Urothelium cell line (cell line): ENCODE measurements around the gene UBXN1.
"Not testable (repeated sequence)": the region's sequence is repeated elsewhere in the genome, so short reads cannot be mapped to it uniquely, and the experiment has no call there.

ENCODE experiments used
- DNase-seq: peaks from one replicate; pipeline ENCODE4 v3.0.0; 2011; ENCODE audit warnings: low spot score, mixed read lengths
- FAIRE-seq: peaks from 2 replicates; lab custom pipeline; 2011; peaks lifted over from hg19 to GRCh38; lab: Jason Lieb, UNC

Gene UBXN1

GRCh38 chr11:62676698-62677097, 2.2 kb downstream of the UBXN1 start:
- FAIRE-seq (no peak), DNase-seq (no peak)

- not testable (repeated sequence) for DNase-seq, FAIRE-seq
These were observed 3.5 kb downstream of the UBXN1 start for GRCh38 chr11:62675415-62675814.

- DNase-seq (no peak), FAIRE-seq (no peak)
These were observed 5.7 kb downstream of the UBXN1 start for GRCh38 chr11:62673196-62673525.

GRCh38 chr11:62671608-62672389, 7.1 kb downstream of the UBXN1 start, which contains the start of the genes LBHD1 and UQCC3:
LBHD1 (minus strand) TSS chr11:62672267; CDS start chr11:62670031, 2,236 bp downstream.
UQCC3 (plus strand) TSS chr11:62671673; CDS start chr11:62671746, 73 bp downstream.
- DNase-seq (peak; percentile 80), FAIRE-seq (no peak)

- FAIRE-seq = no peak
- DNase-seq = no peak
These were observed 7.7 kb downstream of the UBXN1 start for GRCh38 chr11:62671236-62671607.

GRCh38 chr11:62669420-62670161, 9.3 kb downstream of the UBXN1 start:
- no peak for FAIRE-seq
- no peak for DNase-seq

- FAIRE-seq = no peak
- no peak for DNase-seq
These were observed 11.4 kb downstream of the UBXN1 start for GRCh38 chr11:62667460-62667859.

- no peak for FAIRE-seq
- no peak for DNase-seq
These were observed 12.5 kb downstream of the UBXN1 start for GRCh38 chr11:62666259-62666926.

- FAIRE-seq = no peak
These were observed 13.1 kb downstream of the UBXN1 start for GRCh38 chr11:62665599-62666258.

GRCh38 chr11:62665075-62665598, 13.7 kb downstream of the UBXN1 start, which contains the start of the genes C11orf98 and CSKMT:
C11orf98 (minus strand) TSS chr11:62665210; CDS start chr11:62665169, 41 bp downstream.
CSKMT (plus strand) TSS chr11:62665312; CDS start chr11:62665880, 568 bp downstream.
- FAIRE-seq (no peak), DNase-seq (peak; percentile 96)

More at GRCh38 chr11:62665599-62666258, 13.1 kb downstream of the UBXN1 start:
- DNase-seq = no peak

GRCh38 chr11:62664405-62665074, 14.3 kb downstream of the UBXN1 start:
- no peak for FAIRE-seq
- peak; percentile 57 for DNase-seq

GRCh38 chr11:62656796-62657429, 22.0 kb downstream of the UBXN1 start:
- FAIRE-seq = no peak

GRCh38 chr11:62654297-62654696, 24.6 kb downstream of the UBXN1 start:
- DNase-seq (no peak), FAIRE-seq (no peak)

More at GRCh38 chr11:62656796-62657429, 22.0 kb downstream of the UBXN1 start:
- no peak for DNase-seq

- DNase-seq (no peak), FAIRE-seq (no peak)
These were observed 26.5 kb downstream of the UBXN1 start for GRCh38 chr11:62652161-62653006.

GRCh38 chr11:62650283-62650682, 28.6 kb downstream of the UBXN1 start:
- DNase-seq, FAIRE-seq: not testable (repeated sequence)

GRCh38 chr11:62649486-62649885, 29.4 kb downstream of the UBXN1 start:
- FAIRE-seq = no peak

GRCh38 chr11:62648967-62649364, 29.9 kb downstream of the UBXN1 start:
- DNase-seq = no peak
- no peak for FAIRE-seq

More at GRCh38 chr11:62649486-62649885, 29.4 kb downstream of the UBXN1 start:
- DNase-seq = no peak

- DNase-seq (no peak), FAIRE-seq (no peak)
These were observed 30.5 kb downstream of the UBXN1 start for GRCh38 chr11:62648185-62648966.
